K562 (cell line): Measurements from ENCODE around the gene SLA2. TPM values are rescaled to one million over a fixed set of nuclear protein-coding genes. Genes with fewer than 3 reads are reported as not detected.

ENCODE experiments used
- ATAC-seq: fragments of 200-7000 bp; cut with Tn5 transposase; 3 replicates; pipeline ENCODE4 v1.9.1; 2020; ENCODE audit warnings: moderate library complexity
- BruUV-seq: library from RNA; stranded (reverse); fragments of 400-500 nt; replicated peaks from 2 replicates; lab custom pipeline; 2021; lab: Mats Ljungman, UMichigan
- CTCF ChIA-PET: fragments of 300-600 bp; formaldehyde crosslinking; extraction: SDS; loops from one replicate; lab custom pipeline; 2021; ENCODE audit warnings: low intra/inter-chr PET ratio; lab: Yijun Ruan, JAX
- POLR2A ChIA-PET: fragments of 300-600, 350-650 bp; sonication (Branson Sonifier 250); formaldehyde crosslinking; extraction: SDS; loops from one replicate; lab custom pipeline; 2021; ENCODE audit warnings: antibody characterized with exemption, inconsistent platforms; lab: Yijun Ruan, JAX
- DNase-seq, 4 experiments: peaks; one replicate each; pipeline versions ENCODE4 v3.0.0 to v3.0.0-alpha.2; 2011 to 2018; ENCODE audit warnings: low spot score in 3 of 4, mixed read lengths in 3 of 4; ENCODE audit errors: extremely low read depth in 1 of 4
- FAIRE-seq: peaks from 2 replicates; lab custom pipeline; 2011; peaks lifted over from hg19 to GRCh38; lab: Jason Lieb, UNC
- H2AFZ ChIP-seq: 2 replicates; pipeline ENCODE4 v1.6.0; 2011; ENCODE audit warnings: low read depth, low read length, control low read depth, inconsistent platforms
- H3K27ac ChIP-seq: fragments of 200-600 bp; 3 replicates; pipeline ENCODE4 v1.8.0; 2011; ENCODE audit warnings: low read depth, mild to moderate bottlenecking, control low read depth, inconsistent platforms, low read length, moderate library complexity, mixed read lengths; ENCODE audit errors: extremely low read depth
- H3K27me3 ChIP-seq, 2 experiments: fragments of 300-600 bp in 1 of 2; 2 replicates in 1 of 2; 3 replicates in 1 of 2; pipeline versions ENCODE4 v1.6.0 to v1.8.0; 2011; ENCODE audit warnings: inconsistent platforms in 2 of 2, low read length in 2 of 2, mild to moderate bottlenecking in 1 of 2, mixed read lengths in 1 of 2, moderate library complexity in 1 of 2; ENCODE audit not compliant: control insufficient read depth in 2 of 2, insufficient read depth in 2 of 2
- H3K36me3 ChIP-seq: fragments of 300-600 bp; 3 replicates; pipeline ENCODE4 v1.8.0; 2011; ENCODE audit warnings: mild to moderate bottlenecking, low read length, inconsistent platforms; ENCODE audit not compliant: control insufficient read depth, insufficient read depth
- H3K4me1 ChIP-seq, 2 experiments: fragments of 200-600 bp in 1 of 2; replicated peaks in 1 of 2; 2 replicates in 1 of 2; 3 replicates in 1 of 2; pipeline versions ENCODE4 v1.5.1 to v1.8.0; 2011; ENCODE audit warnings: inconsistent platforms in 2 of 2, low read length in 2 of 2, mild to moderate bottlenecking in 1 of 2, mixed read lengths in 1 of 2, moderate library complexity in 1 of 2; ENCODE audit not compliant: control insufficient read depth in 2 of 2, insufficient read depth in 2 of 2
- H3K4me2 ChIP-seq: 2 replicates; pipeline ENCODE4 v1.6.1; 2011; ENCODE audit warnings: low read length, control low read depth, inconsistent platforms, mixed read lengths; ENCODE audit not compliant: insufficient read depth
- H3K4me3 ChIP-seq: fragments of 200-600 bp; sonication (generic), shearing (Covaris generic); 2 replicates; pipeline ENCODE4 v1.5.1; 2016; ENCODE audit warnings: control low read depth, inconsistent platforms
- H3K79me2 ChIP-seq: fragments of 200-600 bp; 3 replicates; pipeline ENCODE4 v1.8.0; 2011; ENCODE audit warnings: low read length, inconsistent platforms; ENCODE audit not compliant: control insufficient read depth, insufficient read depth
- H3K9ac ChIP-seq, 2 experiments: 2 replicates each; pipeline versions ENCODE4 v1.6.0 to v1.6.1; 2011; ENCODE audit warnings: low read depth in 2 of 2, low read length in 2 of 2, control low read depth in 1 of 2, inconsistent platforms in 1 of 2, mild to moderate bottlenecking in 1 of 2, mixed read lengths in 1 of 2; ENCODE audit not compliant: insufficient read depth in 1 of 2
- H3K9me1 ChIP-seq: one replicate; pipeline ENCODE4 v1.6.0; 2011; ENCODE audit warnings: inconsistent platforms, mild to moderate bottlenecking, low read length, moderate library complexity; ENCODE audit not compliant: control insufficient read depth, insufficient read depth
- H3K9me3 ChIP-seq: replicated peaks from 2 replicates; pipeline ENCODE4 v1.5.1; 2011; ENCODE audit warnings: low read depth, low read length, inconsistent platforms; ENCODE audit not compliant: control insufficient read depth, insufficient read depth
- H4K20me1 ChIP-seq: replicated peaks from 2 replicates; pipeline ENCODE4 v1.6.1; 2011; ENCODE audit warnings: low read length, inconsistent platforms, mixed read lengths; ENCODE audit not compliant: control insufficient read depth, insufficient read depth
- GABPA ChIP-seq: fragments of 200-800 bp; sonication (Bioruptor generic); conservative IDR thresholded peaks from 2 replicates; pipeline ENCODE4 v1.6.1; 2016; ENCODE audit warnings: low read depth, missing genetic modification characterization, missing compliant biosample characterization
- HDAC2 ChIP-seq: fragments of 450-650 bp; IDR thresholded peaks from 2 replicates; pipeline ENCODE4 v1.6.1; 2016; ENCODE audit warnings: mild to moderate bottlenecking
- KAT8 ChIP-seq: fragments of 450-650 bp; IDR thresholded peaks from 2 replicates; pipeline ENCODE4 v1.6.1; 2016; ENCODE audit warnings: low read depth, mild to moderate bottlenecking
- NCOA2 ChIP-seq, 2 experiments: fragments of 450-650 bp; IDR thresholded peaks; 2 replicates each; pipeline ENCODE4 v1.6.1; 2018; ENCODE audit warnings: mild to moderate bottlenecking in 2 of 2, moderate library complexity in 1 of 2; ENCODE audit not compliant: partially characterized antibody in 2 of 2
- NCOR1 ChIP-seq: fragments of 450-650 bp; IDR thresholded peaks from 2 replicates; pipeline ENCODE4 v1.6.1; 2016; ENCODE audit warnings: mild to moderate bottlenecking, moderate library complexity
- SPI1 ChIP-seq: IDR thresholded peaks from 2 replicates; pipeline ENCODE4 v1.6.1; 2011; ENCODE audit warnings: low read depth, low read length, control low read depth, borderline replicate concordance
- WGBS: fragments of 100-300 bp; shearing (Covaris generic); methylation state at CpG from one replicate; pipeline ENCODE4 v1.1.6; 2016; ENCODE audit warnings: low coverage, mixed read lengths; ENCODE audit not compliant: insufficient coverage; ENCODE audit errors: missing lambda C conversion rate; 5-methylcytosine and 5-hydroxymethylcytosine counted together
- in situ Hi-C: fragments of 300-500 bp; cut with MboI; formaldehyde crosslinking; loops from 4 replicates; pipeline ENCODE4 v1.15.0; 2018; ENCODE audit warnings: inconsistent platforms, mixed read lengths
- intact Hi-C: fragments of 100-400 bp; cut with micrococcal nuclease; formaldehyde crosslinking; loops from 2 replicates; pipeline ENCODE4 v1.14.2; 2022
- polyA plus RNA-seq, 8 experiments: library from polyadenylated mRNA; depleted of rRNA in 4 of 8; stranded (reverse) in 5 of 8; unstranded in 3 of 8; fragments of >200 nt; fragmentation: Nextera tagmentation in 2 of 8; fragmentation: Illumina TruSeq in 1 of 8; extraction: Ambion mirVana in 2 of 8; extraction: Trizol in 1 of 8; gene quantifications; 2 replicates each; pipeline versions ENCODE4 v1.2.1 to v1.2.3, GENCODE V29; 2011 to 2014; ENCODE audit warnings: inconsistent platforms in 1 of 8, missing spikeins in 1 of 8
- total RNA-seq, 7 experiments: library from RNA; depleted of rRNA in 6 of 7; stranded (reverse); fragments of >200 nt in 6 of 7; fragmentation: Illumina TruSeq in 2 of 7; extraction: Trizol in 2 of 7; gene quantifications; 2 replicates each; pipeline versions ENCODE4 v1.2.1 to v1.2.3, GENCODE V29; 2011 to 2021; ENCODE audit warnings: low replicate concordance in 1 of 7
- TF ChIP-seq, protein P1 (sequence below): fragments of 250-450 bp; sonication (Bioruptor Pico); IDR thresholded peaks from 2 replicates; pipeline ENCODE4 v1.4.0; 2020; ENCODE audit warnings: mild to moderate bottlenecking

The SLA2 gene
- total and polyA plus RNA-seq, 9 of the 15 experiments (the other 6 are each of a cell fraction or from before 2014, with no cell fraction given): 0.07 TPM; not detected in 7

DNA sequence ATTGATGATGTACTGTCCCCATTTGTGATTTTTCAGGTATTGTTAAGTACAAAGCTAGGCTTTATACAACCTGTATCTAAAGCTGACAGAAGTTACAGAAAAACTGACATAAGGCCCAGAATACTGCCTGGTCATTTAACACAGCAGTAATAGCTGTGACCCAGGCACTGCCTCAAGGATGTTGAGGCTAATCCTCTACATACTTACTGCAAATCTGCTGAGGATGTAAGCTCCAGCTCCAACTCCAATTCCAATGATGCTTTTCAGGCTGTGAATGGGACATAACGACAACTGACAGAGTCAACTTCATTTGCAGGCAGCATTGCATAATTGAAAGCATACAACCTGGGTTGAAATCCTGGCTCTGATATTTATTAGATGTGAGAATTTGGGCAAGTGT lies 36.3 kb upstream of the SLA2 start (continued):
- TF ChIP-seq KAT8 (no peak), GABPA (tag) (no peak), HDAC2 (no peak), NCOA2 (IDR thresholded peaks at IDR 0.05; ENCODE audit: partially characterized antibody in 2 of 2) (no peak)
- TF ChIP-seq, protein P1, sequence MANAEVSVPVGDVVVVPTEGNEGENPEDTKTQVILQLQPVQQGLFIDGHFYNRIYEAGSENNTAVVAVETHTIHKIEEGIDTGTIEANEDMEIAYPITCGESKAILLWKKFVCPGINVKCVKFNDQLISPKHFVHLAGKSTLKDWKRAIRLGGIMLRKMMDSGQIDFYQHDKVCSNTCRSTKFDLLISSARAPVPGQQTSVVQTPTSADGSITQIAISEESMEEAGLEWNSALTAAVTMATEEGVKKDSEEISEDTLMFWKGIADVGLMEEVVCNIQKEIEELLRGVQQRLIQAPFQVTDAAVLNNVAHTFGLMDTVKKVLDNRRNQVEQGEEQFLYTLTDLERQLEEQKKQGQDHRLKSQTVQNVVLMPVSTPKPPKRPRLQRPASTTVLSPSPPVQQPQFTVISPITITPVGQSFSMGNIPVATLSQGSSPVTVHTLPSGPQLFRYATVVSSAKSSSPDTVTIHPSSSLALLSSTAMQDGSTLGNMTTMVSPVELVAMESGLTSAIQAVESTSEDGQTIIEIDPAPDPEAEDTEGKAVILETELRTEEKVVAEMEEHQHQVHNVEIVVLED (CRISPR knock-in tag): no peak

DNA sequence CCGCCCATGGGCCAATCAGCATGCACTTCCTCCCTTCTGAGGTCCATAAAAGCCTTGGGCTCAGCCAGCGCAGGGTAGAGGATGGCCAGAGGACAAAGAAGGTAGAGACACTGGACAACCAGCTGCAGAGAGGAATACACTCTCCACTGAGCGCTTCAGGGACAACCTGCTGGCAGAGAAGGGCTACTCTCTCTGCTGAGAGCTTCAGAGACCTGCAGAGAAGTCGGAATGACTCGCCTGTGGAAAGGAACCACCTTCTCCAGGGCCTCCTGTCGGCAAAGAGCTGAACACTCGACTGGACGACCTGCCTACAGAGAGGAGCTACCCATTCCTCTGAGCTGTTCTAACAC lies 31.4 kb upstream of the SLA2 start:
- in situ Hi-C loops: no loop called here
- Histone ChIP-seq H3K4me1 (peaks cover 0 to 8% of the 10 kb centered on the region in 2 experiments; a peak in 2 of 5 replicates), H3K9ac (no peak overlapping the region), H3K27ac (no peak overlapping the region), H3K9me3 (no peaks in the 10 kb centered on the region), H4K20me1 (no peaks in the 10 kb centered on the region), H3K79me2 (no peaks in the 10 kb centered on the region), H3K9me1 (no peaks in the 10 kb centered on the region), H3K27me3 (no peaks in the 10 kb centered on the region), H3K4me2 (no peak overlapping the region), H3K36me3 (peaks cover 13% of the 10 kb centered on the region), H2AFZ (no peak overlapping the region), H3K4me3 (no peak overlapping the region)
- intact Hi-C loops: no loop called here
- no peak for ATAC-seq
- CTCF ChIA-PET: no interaction called here
- WGBS: 75% methylated on average over 8 of the region's 8 CpGs
- FAIRE-seq: no peak
- BruUV-seq: no TSS peak
- TF ChIP-seq SPI1: peak; percentile 27; the same call in 1 of the 2 replicates
- no peak for TF ChIP-seq NCOR1
- DNase-seq: no peak
- POLR2A ChIA-PET: interaction anchor here (0.5 kb wide), 1 partner anchor 19 kb away, joined by 3 read pairs; no protein-coding TSS in a partner anchor
